GM23338 (cell line): ENCODE measurements around the gene IDH2. TPM values are rescaled to one million over a fixed set of nuclear protein-coding genes. Genes with fewer than 3 reads are reported as not detected.
"Not testable (repeated sequence)": the region's sequence is repeated elsewhere in the genome, so short reads cannot be mapped to it uniquely, and the experiment has no call there.

Experiments
- ATAC-seq: fragments of 200-7000 bp; cut with Tn5 transposase; 3 replicates; pipeline ENCODE4 v1.9.1; 2020
- DNase-seq: peaks from one replicate; pipeline ENCODE4 v3.0.0-alpha.2; 2015; ENCODE audit warnings: low spot score
- H2AFZ ChIP-seq: fragments of 200-600 bp; sonication (generic); 2 replicates; pipeline ENCODE4 v1.8.0; 2016; ENCODE audit warnings: antibody characterized with exemption, mild to moderate bottlenecking, moderate library complexity
- H3F3A ChIP-seq: fragments of 200-600 bp; sonication (generic); replicated peaks from 2 replicates; pipeline ENCODE4 v1.8.0; 2017; ENCODE audit warnings: antibody characterized with exemption, mixed run types, low read depth
- H3K27ac ChIP-seq: fragments of 200-600 bp; sonication (generic); 2 replicates; pipeline ENCODE4 v1.6.1; 2016; ENCODE audit warnings: low read depth
- H3K27me3 ChIP-seq: fragments of 200-600 bp; sonication (generic); 2 replicates; pipeline ENCODE4 v1.8.0; 2016; ENCODE audit warnings: mild to moderate bottlenecking, mixed run types, moderate library complexity; ENCODE audit not compliant: insufficient read depth
- H3K36me3 ChIP-seq: fragments of 200-600 bp; sonication (generic); 2 replicates; pipeline ENCODE4 v1.8.0; 2016; ENCODE audit warnings: mild to moderate bottlenecking; ENCODE audit not compliant: insufficient read depth
- H3K4me1 ChIP-seq: fragments of 200-600 bp; sonication (generic); 2 replicates; pipeline ENCODE4 v1.8.0; 2016; ENCODE audit warnings: mild to moderate bottlenecking, moderate library complexity; ENCODE audit not compliant: insufficient read depth
- H3K4me2 ChIP-seq: fragments of 200-600 bp; sonication (generic); 2 replicates; pipeline ENCODE4 v1.7.1; 2017; ENCODE audit warnings: mixed run types
- H3K4me3 ChIP-seq: fragments of 200-600 bp; sonication (generic); 2 replicates; pipeline ENCODE4 v1.6.1; 2016; ENCODE audit warnings: mixed run types
- H3K79me2 ChIP-seq: fragments of 200-600 bp; sonication (generic); replicated peaks from 2 replicates; pipeline ENCODE4 v1.8.0; 2017; ENCODE audit warnings: mild to moderate bottlenecking; ENCODE audit not compliant: insufficient read depth
- H3K9me2 ChIP-seq: fragments of 200-600 bp; sonication (generic); 2 replicates; pipeline ENCODE4 v1.8.0; 2017; ENCODE audit not compliant: insufficient read depth
- H4K20me1 ChIP-seq: fragments of 200-600 bp; sonication (generic); replicated peaks from 2 replicates; pipeline ENCODE4 v1.8.0; 2017; ENCODE audit warnings: mild to moderate bottlenecking; ENCODE audit not compliant: insufficient read depth
- H3K27ac Mint-ChIP-seq: 2 replicates; pipeline ENCODE4 v1.8.0; 2020; ENCODE audit warnings: inconsistent platforms, mild to moderate bottlenecking, moderate library complexity, mixed read lengths
- H3K27me3 Mint-ChIP-seq: 3 replicates; pipeline ENCODE4 v1.8.0; 2022; ENCODE audit warnings: low read depth, mild to moderate bottlenecking, moderate library complexity, mixed read lengths, inconsistent platforms; ENCODE audit not compliant: insufficient read depth, poor library complexity
- H3K36me3 Mint-ChIP-seq: 3 replicates; pipeline ENCODE4 v1.8.0; 2021; ENCODE audit warnings: low read depth, mild to moderate bottlenecking, inconsistent platforms, moderate library complexity, mixed read lengths
- H3K4me1 Mint-ChIP-seq: 3 replicates; pipeline ENCODE4 v1.8.0; 2020; ENCODE audit warnings: mild to moderate bottlenecking, inconsistent platforms, mixed read lengths
- H3K4me3 Mint-ChIP-seq: 3 replicates; pipeline ENCODE4 v1.8.0; 2021; ENCODE audit warnings: moderate library complexity, mild to moderate bottlenecking, inconsistent platforms, mixed read lengths
- H3K9me3 Mint-ChIP-seq: 3 replicates; pipeline ENCODE4 v1.8.0; 2020; ENCODE audit warnings: moderate library complexity, mild to moderate bottlenecking, inconsistent platforms, mixed read lengths
- JUNB ChIP-seq: IDR thresholded peaks from one replicate; pipeline ENCODE4 v1.6.1; 2016; ENCODE audit warnings: antibody characterized with exemption; ENCODE audit not compliant: unreplicated experiment
- NANOG ChIP-seq: IDR thresholded peaks from 2 replicates; pipeline ENCODE4 v1.6.1; 2016; ENCODE audit warnings: antibody characterized with exemption, borderline replicate concordance
- POLR2AphosphoS5 ChIP-seq: IDR thresholded peaks from 2 replicates; pipeline ENCODE4 v1.6.1; 2016; ENCODE audit warnings: antibody characterized with exemption, low read depth
- REST ChIP-seq: IDR thresholded peaks from one replicate; pipeline ENCODE4 v1.6.1; 2018; ENCODE audit warnings: antibody characterized with exemption; ENCODE audit not compliant: unreplicated experiment
- STAT1 ChIP-seq: IDR thresholded peaks from one replicate; pipeline ENCODE4 v1.6.1; 2016; ENCODE audit warnings: antibody characterized with exemption; ENCODE audit not compliant: unreplicated experiment
- ZNF114 ChIP-seq: fragments of 250-450 bp; sonication (Bioruptor Pico); IDR thresholded peaks from 2 replicates; pipeline ENCODE4 v1.5.0; 2020; ENCODE audit warnings: mild to moderate bottlenecking, moderate library complexity
- ZNF462 ChIP-seq: fragments of 250-450 bp; sonication (Bioruptor Pico); IDR thresholded peaks from 2 replicates; pipeline ENCODE4 v1.5.0; 2020; ENCODE audit warnings: mild to moderate bottlenecking, moderate library complexity
- polyA plus RNA-seq: library from polyadenylated mRNA; unstranded; fragments of >200 nt; fragmentation: Nextera tagmentation; extraction: Ambion mirVana; gene quantifications from 2 replicates; pipeline ENCODE4 v1.2.1, GENCODE V29; 2016
- total RNA-seq: library from RNA; depleted of rRNA; stranded (reverse); fragments of >200 nt; shearing (Covaris generic); gene quantifications from 2 replicates; pipeline ENCODE4 v1.2.3, GENCODE V29; 2014

Gene IDH2
- total and polyA plus RNA-seq, 2 experiments from 2014 or later = 54.9 to 64.0 TPM

DNA sequence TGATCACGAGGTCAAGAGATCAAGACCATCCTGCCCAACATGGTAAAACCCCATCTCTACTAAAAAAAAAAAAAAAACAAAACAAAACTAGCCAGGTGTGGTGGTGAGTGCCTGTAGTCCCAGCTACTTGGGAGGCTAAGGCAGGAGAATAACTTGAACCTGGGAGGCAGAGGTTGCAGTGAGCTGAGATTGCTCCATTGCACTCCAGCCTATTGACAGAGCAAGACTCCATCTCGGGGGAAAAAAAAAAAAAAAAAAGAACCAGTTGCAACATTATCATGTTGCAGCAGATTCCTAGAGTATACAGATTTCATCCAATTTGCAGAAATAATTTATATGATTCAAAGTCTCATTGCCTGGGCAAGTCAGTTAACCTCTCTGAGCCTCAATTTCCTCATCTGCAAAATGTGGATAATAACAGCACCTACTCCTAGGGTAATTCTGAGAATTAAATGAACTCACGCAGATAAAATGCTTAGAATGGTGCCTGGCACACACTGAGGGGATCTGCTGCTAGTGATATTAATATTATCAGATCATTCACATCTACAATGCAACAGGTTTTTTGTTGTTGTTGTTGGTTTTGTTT lies 7.0 kb upstream of the IDH2 start:
- H3K9me3 Mint-ChIP-seq, H3K4me1 ChIP-seq, H3K9me2 ChIP-seq, H3K4me3 Mint-ChIP-seq, H3K4me2 ChIP-seq, H4K20me1 ChIP-seq, ATAC-seq, H2AFZ ChIP-seq, H3K4me3 ChIP-seq, H3K36me3 Mint-ChIP-seq, H3K79me2 ChIP-seq, H3K27me3 Mint-ChIP-seq, DNase-seq, H3K36me3 ChIP-seq, H3K27ac ChIP-seq, H3K4me1 Mint-ChIP-seq, H3K27ac Mint-ChIP-seq, H3F3A ChIP-seq: not testable (repeated sequence)
- H3K27me3 ChIP-seq = peaks cover 12% of the 10 kb centered on the region

GRCh38 chr15:90108038-90108437 lies 5.8 kb upstream of the IDH2 start:
- peaks cover 12% of the 10 kb centered on the region for H3K4me1 Mint-ChIP-seq

DNA sequence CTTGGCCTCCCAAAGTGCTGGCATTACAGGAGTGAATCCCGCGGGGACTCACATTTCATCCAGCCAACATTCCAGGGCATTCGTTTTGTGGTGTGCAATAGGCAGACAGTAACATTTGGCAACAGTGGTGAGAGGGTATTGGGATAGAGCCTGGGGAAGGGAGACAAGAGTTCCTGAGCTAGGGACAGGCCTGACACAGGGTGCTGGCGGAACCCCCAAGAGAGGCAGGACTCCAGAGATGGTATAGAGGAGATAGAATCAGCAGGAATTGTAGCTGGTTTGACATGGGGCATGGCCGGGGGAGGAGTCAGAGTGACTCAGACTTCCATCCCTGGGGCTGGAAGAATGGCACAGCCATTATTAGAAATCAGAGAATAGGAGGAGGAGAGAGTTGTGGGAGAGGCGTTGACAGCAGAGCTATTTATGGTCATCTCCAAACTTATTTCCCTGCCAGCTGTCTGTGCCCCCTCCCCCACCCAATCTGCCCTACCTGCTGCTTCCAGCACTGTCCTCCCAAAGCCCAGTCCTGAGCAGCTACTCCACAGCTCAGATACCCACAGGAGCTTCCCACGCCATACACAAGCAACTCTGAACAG lies 4.4 kb upstream of the IDH2 start:
- Histone ChIP-seq H3K4me1 (peaks cover 3% of the 10 kb centered on the region), H3K4me3 (no peak overlapping the region), H3K4me2 (no peak overlapping the region), H3K27me3 (peaks cover 27% of the 10 kb centered on the region), H3K9me2 (no peaks in the 10 kb centered on the region), H2AFZ (no peak overlapping the region), H3K36me3 (no peaks in the 10 kb centered on the region), H3K79me2 (no peaks in the 10 kb centered on the region), H4K20me1 (no peaks in the 10 kb centered on the region), H3F3A (peaks cover 5% of the 10 kb centered on the region), H3K27ac (no peak overlapping the region)
- no peak for DNase-seq
- no peaks in the 10 kb centered on the region for H3K9me3 Mint-ChIP-seq
- peaks cover 12% of the 10 kb centered on the region for H3K4me1 Mint-ChIP-seq
- peaks cover 23% of the 10 kb centered on the region for H3K27me3 Mint-ChIP-seq
- ATAC-seq = no peak
- peak overlapping the region; percentile 39 for H3K27ac Mint-ChIP-seq
- no peaks in the 10 kb centered on the region for H3K36me3 Mint-ChIP-seq
- H3K4me3 Mint-ChIP-seq = no peak overlapping the region
- no peak for TF ChIP-seq POLR2AphosphoS5
- TF ChIP-seq JUNB = no peak
- no peak for TF ChIP-seq ZNF114 (CRISPR knock-in tag)
- TF ChIP-seq STAT1 = no peak
- TF ChIP-seq ZNF462 = no peak
- no peak for TF ChIP-seq NANOG
- TF ChIP-seq REST = no peak

More at GRCh38 chr15:90108038-90108437, 5.8 kb upstream of the IDH2 start:
- H3K4me3 ChIP-seq, H4K20me1 ChIP-seq, ATAC-seq, H3K27ac Mint-ChIP-seq, H3K4me2 ChIP-seq, H3K36me3 Mint-ChIP-seq, H3K4me3 Mint-ChIP-seq, H2AFZ ChIP-seq, DNase-seq, H3K36me3 ChIP-seq, H3K9me2 ChIP-seq, H3F3A ChIP-seq, H3K4me1 ChIP-seq, H3K27ac ChIP-seq, H3K79me2 ChIP-seq, H3K9me3 Mint-ChIP-seq: not testable (repeated sequence)
- H3K27me3 ChIP-seq = peaks cover 25% of the 10 kb centered on the region
- peaks cover 20% of the 10 kb centered on the region for H3K27me3 Mint-ChIP-seq
